ENCODE measurements around the gene OR13C9. TPM values are rescaled to one million over a fixed set of nuclear protein-coding genes. Genes with fewer than 3 reads are reported as not detected.

OR13C9 gene, protein sequence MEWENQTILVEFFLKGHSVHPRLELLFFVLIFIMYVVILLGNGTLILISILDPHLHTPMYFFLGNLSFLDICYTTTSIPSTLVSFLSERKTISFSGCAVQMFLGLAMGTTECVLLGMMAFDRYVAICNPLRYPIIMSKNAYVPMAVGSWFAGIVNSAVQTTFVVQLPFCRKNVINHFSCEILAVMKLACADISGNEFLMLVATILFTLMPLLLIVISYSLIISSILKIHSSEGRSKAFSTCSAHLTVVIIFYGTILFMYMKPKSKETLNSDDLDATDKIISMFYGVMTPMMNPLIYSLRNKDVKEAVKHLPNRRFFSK
- polyA plus RNA-seq: not detected in 2 replicates

DNA sequence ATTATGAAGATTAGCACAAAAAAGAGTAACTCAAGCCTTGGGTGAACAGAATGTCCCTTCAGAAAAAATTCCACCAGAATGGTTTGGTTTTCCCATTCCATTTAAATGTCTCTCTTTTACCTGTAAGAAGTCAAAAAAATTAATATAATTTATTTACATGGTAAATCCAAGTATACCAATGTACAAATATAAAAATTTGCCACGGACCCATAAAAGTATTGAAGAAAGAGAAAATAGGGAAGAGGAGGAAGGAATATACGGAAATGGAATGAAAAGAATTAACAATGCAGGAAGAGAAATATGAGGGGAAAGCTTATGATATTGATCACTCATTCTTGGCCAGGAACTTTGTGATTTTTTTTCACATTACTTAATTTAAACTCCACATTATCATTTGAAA is at the start of gene OR13C9:
Gene OR13C9, minus strand, starts transcription at position 101 of the 400 bp plus-strand sequence. Its CDS starts 0 bp downstream, at position 101.

GRCh38 chr9:104605527-104605926 is 12.5 kb downstream of the OR13C9 start, which contains the start of gene OR13C2:
Gene OR13C2 (minus strand): TSS chr9:104605627. CDS start chr9:104605627, 0 bp downstream.

GRCh38 chr9:104599313-104599712 is 18.7 kb downstream of the OR13C9 start, which contains the start of gene OR13C5:
Gene OR13C5 (minus strand): TSS chr9:104599413. CDS start chr9:104599413, 0 bp downstream.

DNA sequence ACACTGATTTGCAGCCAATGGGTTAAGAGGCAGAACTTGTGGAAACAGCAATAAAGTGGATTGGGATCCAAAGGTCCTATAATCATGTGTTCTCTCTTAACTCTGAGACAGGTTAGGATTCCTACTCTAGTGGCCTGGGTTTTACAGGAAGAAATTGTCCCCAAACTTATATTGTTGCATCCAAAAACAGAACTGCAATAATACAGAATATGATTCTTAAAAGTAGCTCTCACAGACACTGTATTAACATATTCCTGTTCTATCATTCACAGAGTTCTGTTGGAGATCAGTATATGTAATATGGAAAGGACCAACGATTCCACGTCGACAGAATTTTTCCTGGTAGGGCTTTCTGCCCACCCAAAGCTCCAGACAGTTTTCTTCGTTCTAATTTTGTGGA is 49.1 kb downstream of the OR13C9 start, which contains the start of gene OR13C8:
Gene OR13C8, plus strand, starts transcription at position 301 of the 400 bp plus-strand sequence. Its CDS starts 0 bp downstream, at position 301.

Other genes starting within 250 kb of the OR13C9 start
- not detected in 2 replicates for gene OR13F1, start 113.9 kb downstream of the OR13C9 start, polyA plus RNA-seq
- gene OR13C4, start 91.0 kb downstream of the OR13C9 start, polyA plus RNA-seq: not detected in 2 replicates
- gene OR13C3, start 81.3 kb downstream of the OR13C9 start, polyA plus RNA-seq: 1.7 TPM in 1 of 2 replicates, not detected in the other
- not detected in 2 replicates for gene OR13C8, start 49.0 kb downstream of the OR13C9 start, polyA plus RNA-seq
- gene OR13C5, start 18.8 kb downstream of the OR13C9 start, polyA plus RNA-seq: not detected in 2 replicates
- not detected in 2 replicates for gene OR13C2, start 12.6 kb downstream of the OR13C9 start, polyA plus RNA-seq
- gene OR13D1, start 76.3 kb upstream of the OR13C9 start, polyA plus RNA-seq: not detected in 2 replicates
- 84.8 and 101 TPM in 2 replicates for gene NIPSNAP3A, start 129.5 kb upstream of the OR13C9 start, polyA plus RNA-seq
- gene NIPSNAP3B, start 145.9 kb upstream of the OR13C9 start, polyA plus RNA-seq: 5.2 and 26.4 TPM in 2 replicates

All from Purkinje cell (primary cell).